CD14-positive monocyte (primary cell): Measurements from ENCODE around the gene ECM1. TPM values are rescaled to one million over a fixed set of nuclear protein-coding genes. Genes with fewer than 3 reads are reported as not detected.

Experiments
- DNase-seq, 3 donors: peaks; one replicate each; pipeline ENCODE4 v3.0.0-alpha.2; 2011 to 2022
- H2AFZ ChIP-seq: 2 replicates; pipeline ENCODE4 v1.6.0; 2012; ENCODE audit warnings: mild to moderate bottlenecking, low read depth, low read length, inconsistent platforms; ENCODE audit not compliant: insufficient read depth, poor library complexity, severe bottlenecking
- H3K27ac ChIP-seq, 2 donors: 1 replicate in 1 of 2; 2 replicates in 1 of 2; pipeline ENCODE4 v1.5.1; 2012 to 2013; ENCODE audit warnings: low read length in 2 of 2, control low read depth in 1 of 2, inconsistent platforms in 1 of 2, low read depth in 1 of 2, mild to moderate bottlenecking in 1 of 2
- H3K27me3 ChIP-seq, 2 donors: one replicate each; pipeline versions ENCODE4 v1.6.0 to v1.6.1; 2011 to 2013; ENCODE audit warnings: low read length in 2 of 2; ENCODE audit not compliant: control insufficient read depth in 2 of 2, insufficient read depth in 2 of 2
- H3K36me3 ChIP-seq, 2 donors: replicated peaks in 1 of 2; 1 replicate in 1 of 2; 2 replicates in 1 of 2; pipeline versions ENCODE4 v1.5.1 to v1.6.1; 2012 to 2013; ENCODE audit warnings: low read length in 2 of 2, control low read depth in 1 of 2, inconsistent platforms in 1 of 2, mild to moderate bottlenecking in 1 of 2; ENCODE audit not compliant: insufficient read depth in 2 of 2, control insufficient read depth in 1 of 2
- H3K4me1 ChIP-seq, 2 donors: 1 replicate in 1 of 2; 2 replicates in 1 of 2; pipeline versions ENCODE4 v1.5.1 to v1.6.1; 2012 to 2013; ENCODE audit warnings: low read length in 2 of 2, control low read depth in 1 of 2, inconsistent platforms in 1 of 2, mild to moderate bottlenecking in 1 of 2, moderate library complexity in 1 of 2; ENCODE audit not compliant: insufficient read depth in 2 of 2, control insufficient read depth in 1 of 2
- H3K4me2 ChIP-seq: replicated peaks from 2 replicates; pipeline ENCODE3; 2012; ENCODE audit warnings: low read length, moderate library complexity, mild to moderate bottlenecking; ENCODE audit not compliant: poor library complexity, severe bottlenecking; ENCODE audit errors: extremely low read depth
- H3K4me3 ChIP-seq, 3 experiments: fragments of 200-600 bp in 1 of 3; sonication (generic) in 1 of 3; replicated peaks in 1 of 3; 1 replicate in 2 of 3; 2 replicates in 1 of 3; pipeline ENCODE4 v1.5.1; 2011 to 2013; ENCODE audit warnings: low read length in 3 of 3, mild to moderate bottlenecking in 3 of 3, control low read depth in 2 of 3, low read depth in 2 of 3, inconsistent platforms in 1 of 3, moderate library complexity in 1 of 3
- H3K79me2 ChIP-seq: 2 replicates; pipeline ENCODE4 v1.6.0; 2012; ENCODE audit warnings: mild to moderate bottlenecking, control low read depth, inconsistent platforms, low read length, moderate library complexity; ENCODE audit not compliant: insufficient read depth
- H3K9ac ChIP-seq: 2 replicates; pipeline ENCODE4 v1.6.0; 2017; ENCODE audit warnings: low read length, mild to moderate bottlenecking; ENCODE audit not compliant: insufficient read depth, poor library complexity, severe bottlenecking
- H3K9me3 ChIP-seq, 2 donors: replicated peaks in 1 of 2; 1 replicate in 1 of 2; 2 replicates in 1 of 2; pipeline versions ENCODE4 v1.5.1 to v1.6.1; 2012 to 2013; ENCODE audit warnings: low read length in 2 of 2, control low read depth in 1 of 2; ENCODE audit not compliant: control insufficient read depth in 1 of 2, insufficient read depth in 1 of 2
- H4K20me1 ChIP-seq: 2 replicates; pipeline ENCODE4 v1.6.0; 2012; ENCODE audit warnings: mild to moderate bottlenecking, low read length, control low read depth, moderate library complexity; ENCODE audit not compliant: insufficient read depth
- H3K27ac Mint-ChIP-seq, 7 donors: one replicate each; pipeline ENCODE4 v1.8.0; 2020; ENCODE audit warnings: mild to moderate bottlenecking in 7 of 7, mixed read lengths in 7 of 7, moderate library complexity in 6 of 7, inconsistent platforms in 2 of 7
- H3K27me3 Mint-ChIP-seq, 3 donors: one replicate each; pipeline ENCODE4 v1.8.0; 2021 to 2022; ENCODE audit warnings: low read depth in 3 of 3, mild to moderate bottlenecking in 3 of 3, mixed read lengths in 3 of 3, moderate library complexity in 3 of 3, inconsistent platforms in 1 of 3
- H3K36me3 Mint-ChIP-seq, 2 donors: one replicate each; pipeline ENCODE4 v1.8.0; 2020; ENCODE audit warnings: mixed read lengths in 2 of 2, inconsistent platforms in 1 of 2, mild to moderate bottlenecking in 1 of 2
- H3K4me1 Mint-ChIP-seq: one replicate; pipeline ENCODE4 v1.8.0; 2020; ENCODE audit warnings: mild to moderate bottlenecking, mixed read lengths
- H3K4me3 Mint-ChIP-seq, 2 donors: one replicate each; pipeline ENCODE4 v1.8.0; 2020; ENCODE audit warnings: mild to moderate bottlenecking in 2 of 2, mixed read lengths in 2 of 2, moderate library complexity in 1 of 2
- H3K9me3 Mint-ChIP-seq, 7 donors: one replicate each; pipeline ENCODE4 v1.8.0; 2020 to 2022; ENCODE audit warnings: mixed read lengths in 7 of 7, mild to moderate bottlenecking in 6 of 7, moderate library complexity in 6 of 7, inconsistent platforms in 2 of 7
- whole genome bisulfite sequencing: methylation state at CpG from one replicate; pipeline ENCODE4 v1.1.5; 2013; ENCODE audit warnings: missing lambda C conversion rate; ENCODE audit not compliant: insufficient coverage; 5-methylcytosine and 5-hydroxymethylcytosine counted together
- intact Hi-C, 2 donors: fragments of 100-400 bp; cut with micrococcal nuclease; formaldehyde crosslinking; loops; one replicate each; pipeline versions ENCODE4 v1.15.0 to v1.15.1; 2023
- polyA plus RNA-seq, 3 donors: library from polyadenylated mRNA; depleted of rRNA in 1 of 3; unstranded in 2 of 3; stranded (reverse) in 1 of 3; fragments of 300-500 nt in 2 of 3; fragments of >200 nt in 1 of 3; fragmentation: Illumina TruSeq in 2 of 3; gene quantifications; 1 replicate in 2 of 3; 2 replicates in 1 of 3; pipeline ENCODE4 v1.2.3, GENCODE V29; 2012 to 2021
- TF ChIP-seq, protein P1 (sequence below): fragments of 200-600 bp; IDR thresholded peaks from one replicate; pipeline ENCODE4 v1.8.0; 2022; ENCODE audit warnings: antibody characterized with exemption, mild to moderate bottlenecking

Gene ECM1
- polyA plus RNA-seq, 3 donors: 1.0 TPM; not detected in 2

DNA sequence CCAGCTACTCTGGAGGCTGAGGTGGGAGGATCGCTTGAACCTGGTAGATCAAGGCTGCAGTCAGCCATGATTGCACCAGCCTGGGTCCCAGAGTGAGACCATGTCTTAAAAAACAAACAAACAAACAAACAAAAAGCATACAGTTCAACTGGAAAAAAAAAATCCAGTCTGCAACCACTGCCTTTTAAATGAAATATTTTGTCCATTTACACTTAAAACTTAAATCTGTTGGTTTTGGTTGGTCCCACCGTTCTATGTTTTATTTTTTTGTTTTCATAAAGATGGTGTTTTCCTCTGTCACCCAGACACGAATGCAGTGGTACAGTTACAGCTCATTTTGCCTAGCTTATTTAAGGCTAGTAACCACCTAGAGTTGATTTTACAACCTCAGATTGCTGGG, 17.4 kb downstream of the ECM1 start:
- no peak overlapping the region for H3K4me2 ChIP-seq
- intact Hi-C loops: no loop called here
- H3K27ac Mint-ChIP-seq: no peak overlapping the region
- no peaks in the 10 kb centered on the region for H3K4me1 ChIP-seq
- H3K9ac ChIP-seq: no peak overlapping the region
- no CpG with 5 or more reads among the region's 3 CpGs for WGBS
- no peak overlapping the region for H3K27ac ChIP-seq
- H3K36me3 Mint-ChIP-seq: no peaks in the 10 kb centered on the region
- no peaks in the 10 kb centered on the region for H3K9me3 Mint-ChIP-seq
- H3K4me3 Mint-ChIP-seq: no peak overlapping the region
- no peaks in the 10 kb centered on the region for H3K36me3 ChIP-seq
- H4K20me1 ChIP-seq: no peaks in the 10 kb centered on the region
- no peaks in the 10 kb centered on the region for H3K79me2 ChIP-seq
- no peaks in the 10 kb centered on the region for H3K9me3 ChIP-seq
- peaks cover 0 to 5% (median 3%) of the 10 kb centered on the region in 3 donors for H3K27me3 Mint-ChIP-seq
- no peak for DNase-seq
- no peak overlapping the region for H2AFZ ChIP-seq
- H3K27me3 ChIP-seq: no peaks in the 10 kb centered on the region
- H3K4me3 ChIP-seq: no peak overlapping the region
- TF ChIP-seq, protein P1, sequence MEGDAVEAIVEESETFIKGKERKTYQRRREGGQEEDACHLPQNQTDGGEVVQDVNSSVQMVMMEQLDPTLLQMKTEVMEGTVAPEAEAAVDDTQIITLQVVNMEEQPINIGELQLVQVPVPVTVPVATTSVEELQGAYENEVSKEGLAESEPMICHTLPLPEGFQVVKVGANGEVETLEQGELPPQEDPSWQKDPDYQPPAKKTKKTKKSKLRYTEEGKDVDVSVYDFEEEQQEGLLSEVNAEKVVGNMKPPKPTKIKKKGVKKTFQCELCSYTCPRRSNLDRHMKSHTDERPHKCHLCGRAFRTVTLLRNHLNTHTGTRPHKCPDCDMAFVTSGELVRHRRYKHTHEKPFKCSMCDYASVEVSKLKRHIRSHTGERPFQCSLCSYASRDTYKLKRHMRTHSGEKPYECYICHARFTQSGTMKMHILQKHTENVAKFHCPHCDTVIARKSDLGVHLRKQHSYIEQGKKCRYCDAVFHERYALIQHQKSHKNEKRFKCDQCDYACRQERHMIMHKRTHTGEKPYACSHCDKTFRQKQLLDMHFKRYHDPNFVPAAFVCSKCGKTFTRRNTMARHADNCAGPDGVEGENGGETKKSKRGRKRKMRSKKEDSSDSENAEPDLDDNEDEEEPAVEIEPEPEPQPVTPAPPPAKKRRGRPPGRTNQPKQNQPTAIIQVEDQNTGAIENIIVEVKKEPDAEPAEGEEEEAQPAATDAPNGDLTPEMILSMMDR: no peak
- no peaks in the 10 kb centered on the region for H3K4me1 Mint-ChIP-seq

DNA sequence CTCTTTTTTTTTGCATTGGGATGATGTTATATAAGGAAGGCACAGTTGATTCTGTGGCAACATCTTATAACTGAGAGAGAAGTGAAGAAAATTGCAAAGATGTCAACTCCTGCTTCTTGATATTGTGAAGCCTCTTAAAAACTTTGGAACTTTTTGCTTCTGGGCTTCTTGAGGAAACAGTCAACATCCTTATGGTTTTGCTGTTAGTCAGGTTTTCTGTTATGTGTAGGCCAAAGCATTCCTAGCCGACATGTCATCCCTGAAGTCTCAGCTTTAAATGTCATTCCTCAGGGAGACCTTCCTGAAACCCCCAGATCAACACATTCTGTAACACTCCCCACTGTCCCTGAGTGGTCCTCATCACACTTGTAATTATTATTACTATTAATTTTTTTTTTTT, 20.3 kb downstream of the ECM1 start:
- no peaks in the 10 kb centered on the region for H3K36me3 Mint-ChIP-seq

More for the DNA sequence above, 20.3 kb downstream of the ECM1 start:
- Histone ChIP-seq H3K79me2 (no peaks in the 10 kb centered on the region), H3K36me3 (no peaks in the 10 kb centered on the region), H3K27me3 (no peaks in the 10 kb centered on the region), H2AFZ (no peak overlapping the region), H3K4me3 (no peak overlapping the region), H3K4me1 (no peaks in the 10 kb centered on the region), H3K9me3 (no peaks in the 10 kb centered on the region), H3K9ac (no peak overlapping the region), H4K20me1 (no peaks in the 10 kb centered on the region), H3K4me2 (no peak overlapping the region), H3K27ac (no peak overlapping the region)
- Mint-ChIP-seq H3K27me3 (peaks cover 0 to 5% (median 5%) of the 10 kb centered on the region in 3 donors), H3K9me3 (no peaks in the 10 kb centered on the region), H3K27ac (no peak overlapping the region), H3K4me1 (peaks cover 5% of the 10 kb centered on the region), H3K4me3 (no peak overlapping the region)
- TF ChIP-seq, protein P1: no peak
- intact Hi-C loops: no loop called here
- DNase-seq: no peak
- no CpG with 5 or more reads among the region's 1 CpG for WGBS
